Nucleus accumbens (tissue), 56 donors: ENCODE results near the gene PRELID3B.

Source experiments
- DNase-seq, 56 donors: peaks; one replicate each; lab custom pipeline; 2025; lab: John Stamatoyannopoulos, UW

Gene PRELID3B

DNA sequence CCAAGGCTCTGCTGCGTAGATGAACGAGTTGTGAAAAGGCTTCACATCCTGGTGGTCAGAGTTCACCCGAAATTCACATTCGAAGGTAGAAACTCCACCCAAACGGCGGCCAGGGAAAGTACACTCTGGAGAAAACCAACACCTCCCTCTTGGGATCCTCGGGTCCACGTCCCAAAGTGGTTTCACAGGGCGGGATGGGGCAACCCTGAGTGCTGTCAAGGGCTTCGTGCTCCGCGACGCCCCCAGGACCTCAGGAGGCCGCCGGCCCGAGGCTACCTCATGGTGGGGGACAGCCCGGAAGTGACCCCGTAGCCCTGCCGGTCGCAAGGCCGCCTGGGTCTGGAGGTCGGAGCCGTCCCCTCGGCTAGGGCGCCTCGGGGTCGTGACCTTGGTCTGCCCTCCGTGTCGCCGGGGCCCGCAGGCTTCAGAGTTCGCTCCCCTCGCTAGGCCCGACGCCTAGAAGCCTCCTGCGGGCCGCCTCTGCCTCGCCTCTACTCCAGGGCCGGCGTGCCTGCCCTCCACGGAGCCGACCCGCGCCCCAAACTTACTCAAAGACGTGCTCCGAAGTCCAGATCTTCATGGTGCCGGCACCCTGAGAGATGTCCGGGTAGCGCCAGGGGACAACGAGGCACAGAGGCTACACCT, at the start of gene PRELID3B:
TSS of gene PRELID3B (minus strand) at position 636 of the 645 bp plus-strand sequence. CDS start at position 580, 56 bp downstream.
- peak in 3 of 56 donors; percentile 34 to 50 (median 50) for DNase-seq

DNA sequence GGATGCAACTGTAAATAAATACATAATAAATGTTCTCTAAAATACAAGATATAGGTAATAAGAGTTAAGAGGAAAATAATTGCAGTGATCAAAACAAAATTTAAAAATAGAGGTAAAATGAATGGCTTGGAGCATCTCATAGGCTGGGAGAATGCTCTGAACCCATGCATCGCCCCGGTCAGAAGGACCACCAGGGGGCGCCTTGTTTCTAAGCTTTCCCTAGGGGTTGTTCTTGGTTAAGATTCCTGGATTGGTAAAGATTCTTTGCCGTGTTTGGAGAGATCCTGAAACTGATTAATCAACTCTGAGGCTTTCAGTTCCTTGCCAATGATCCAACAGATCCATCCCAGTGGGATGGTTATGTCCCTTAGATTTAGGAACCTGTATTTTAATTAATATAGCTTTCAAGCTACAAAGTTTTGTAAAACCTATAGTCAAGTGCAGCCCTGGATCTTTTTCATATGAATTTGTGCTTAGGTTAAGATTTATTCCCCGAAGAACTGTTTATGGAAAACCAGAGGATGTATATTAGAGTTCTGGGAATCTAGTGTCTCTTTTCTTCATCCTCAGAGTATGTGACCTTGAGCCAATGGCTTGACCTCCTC, 45.3 kb upstream of the PRELID3B start:
- DNase-seq: peak in 50 of 56 donors; percentile 0 to 92 (median 54)

DNA sequence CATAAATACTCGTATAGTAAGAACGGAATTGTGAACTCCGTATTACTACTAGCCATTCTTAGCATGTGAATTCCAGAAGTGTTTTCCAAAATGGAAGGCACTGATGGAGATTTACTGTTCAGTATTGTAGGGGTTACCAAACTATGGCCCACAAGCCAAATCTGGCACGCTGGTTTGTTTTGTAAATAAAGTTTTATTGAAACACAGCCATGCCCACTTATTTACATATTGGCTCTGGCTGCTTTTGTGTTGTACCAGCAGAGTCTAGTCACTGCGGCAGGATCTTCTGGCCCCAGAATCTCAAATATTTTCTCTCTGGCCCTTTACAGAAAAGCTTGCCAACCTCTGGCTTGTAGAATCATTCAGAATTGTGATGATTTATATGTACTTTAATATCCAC, 44.3 kb upstream of the PRELID3B start:
- no peak for DNase-seq

DNA sequence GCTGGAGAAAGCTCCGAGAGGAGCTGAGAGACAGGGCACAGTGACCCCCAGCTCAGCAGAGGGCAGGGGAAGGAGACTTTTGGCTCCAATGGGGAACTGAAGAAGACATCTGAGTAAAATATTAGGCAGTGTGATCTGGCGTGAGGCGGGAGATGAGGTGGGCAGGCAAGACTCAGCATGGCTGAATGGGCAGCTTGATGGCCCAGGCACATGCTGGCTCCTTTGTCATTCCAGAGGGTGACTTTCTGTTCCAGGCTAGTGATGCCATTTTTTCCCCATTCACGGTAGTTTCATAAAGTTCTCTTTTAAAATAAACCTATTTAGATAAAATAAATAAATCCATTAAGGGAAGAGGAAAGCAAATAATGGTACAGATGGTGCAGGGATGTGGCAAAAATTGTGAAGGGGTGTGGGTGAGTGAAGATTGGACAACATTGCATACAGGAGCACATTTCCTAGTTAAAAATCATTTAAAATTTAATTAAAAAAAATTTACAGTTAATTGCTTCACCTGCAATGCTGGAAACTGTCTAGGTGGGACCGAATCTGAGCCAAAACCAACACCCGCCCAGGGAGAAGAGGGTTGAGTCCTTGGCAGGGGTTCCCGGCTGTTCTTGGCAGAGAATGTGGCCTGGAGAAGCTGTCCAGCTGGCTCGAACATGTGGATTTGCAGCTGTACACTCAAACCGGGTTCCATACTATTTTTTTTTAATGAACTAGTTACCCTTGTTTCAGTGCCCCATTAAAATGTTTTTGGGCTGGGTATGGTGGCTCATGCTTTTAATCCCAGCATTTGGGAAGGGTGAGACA, 41.7 kb upstream of the PRELID3B start:
- no peak for DNase-seq

DNA sequence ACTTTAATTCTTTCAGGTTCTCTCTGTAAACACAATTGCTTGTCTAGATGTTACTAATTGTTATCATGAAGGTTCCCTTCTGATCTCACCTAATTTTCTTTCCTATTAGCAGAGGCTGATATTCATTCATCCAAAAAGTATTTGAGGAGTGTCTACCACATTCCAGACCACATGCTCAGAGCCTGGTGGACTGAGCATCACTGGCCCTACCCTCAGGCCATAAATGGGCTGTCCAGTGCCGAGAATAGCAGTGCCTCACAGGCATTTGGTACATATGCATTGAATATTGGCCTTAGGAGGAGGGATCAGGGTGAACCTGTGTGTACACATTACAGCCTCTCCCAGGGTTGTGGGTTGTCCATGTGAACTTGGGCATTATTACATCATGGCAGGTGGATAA, 40.4 kb upstream of the PRELID3B start:
- no peak for DNase-seq

DNA sequence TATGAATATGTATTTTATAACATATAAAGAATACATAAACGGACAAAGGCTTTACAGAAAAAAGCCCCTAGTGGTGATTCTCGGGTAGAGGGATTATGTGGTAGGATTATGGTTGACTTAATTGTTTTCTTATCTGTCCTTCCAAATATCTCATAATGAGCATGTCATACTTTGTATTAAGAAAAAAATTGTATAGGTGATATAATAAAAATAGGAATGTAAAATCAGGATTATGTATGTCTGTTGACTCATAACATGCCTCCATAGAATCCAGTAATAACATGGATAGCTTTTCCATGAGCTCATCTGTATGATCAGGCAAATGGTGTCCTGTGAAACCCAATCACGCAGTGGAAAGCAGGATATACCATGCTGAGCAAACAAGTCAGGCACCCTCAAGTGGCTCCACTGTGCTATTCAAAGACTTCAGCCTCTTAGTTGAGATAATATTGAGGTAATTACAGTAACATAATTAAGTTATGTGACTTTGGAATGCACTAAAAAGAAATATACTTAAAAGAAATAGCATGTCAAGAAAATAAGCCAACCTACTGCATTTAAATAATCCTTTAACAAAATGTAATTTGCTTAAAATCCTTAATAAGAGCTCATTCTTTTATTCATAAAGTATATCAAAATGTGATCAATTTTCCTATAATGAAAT, 39.6 kb upstream of the PRELID3B start:
- no peak for DNase-seq

DNA sequence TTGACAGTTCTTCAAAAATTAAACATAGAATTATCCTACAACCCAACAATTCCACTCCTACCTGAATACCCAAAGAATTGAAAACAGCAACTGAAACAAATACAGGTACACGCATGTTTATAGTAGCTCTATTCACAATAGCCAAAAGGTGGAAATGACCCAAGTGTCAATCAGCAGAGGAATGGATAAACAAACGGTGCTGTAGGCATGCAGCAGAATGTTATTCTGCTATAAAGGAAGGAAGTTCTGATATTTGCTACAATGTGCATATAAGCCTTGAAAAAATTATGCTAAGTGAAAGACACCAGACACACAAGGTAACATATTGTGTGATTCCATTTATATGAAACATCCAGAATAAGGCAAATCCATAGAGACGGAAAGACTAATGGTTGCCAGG, 38.5 kb upstream of the PRELID3B start:
- no peak for DNase-seq

DNA sequence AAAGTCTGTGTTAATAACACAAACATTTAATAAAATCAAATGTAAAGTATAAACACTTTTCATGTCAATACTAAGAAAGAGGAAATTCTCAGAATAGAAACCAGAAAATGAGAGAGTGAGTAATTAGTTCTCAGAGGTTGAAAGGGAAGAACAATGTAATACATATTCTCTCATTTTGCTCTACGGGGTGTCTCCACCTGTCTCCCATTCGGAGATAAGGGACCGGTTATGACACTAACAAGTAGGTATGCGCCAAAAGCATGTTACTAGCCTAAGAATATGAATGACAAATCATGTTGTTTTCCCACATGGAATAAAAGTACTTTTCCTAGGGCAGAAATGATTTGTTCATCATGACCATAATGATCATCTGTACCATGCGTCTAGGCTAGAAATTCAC, 35.6 kb upstream of the PRELID3B start:
- no peak for DNase-seq

DNA sequence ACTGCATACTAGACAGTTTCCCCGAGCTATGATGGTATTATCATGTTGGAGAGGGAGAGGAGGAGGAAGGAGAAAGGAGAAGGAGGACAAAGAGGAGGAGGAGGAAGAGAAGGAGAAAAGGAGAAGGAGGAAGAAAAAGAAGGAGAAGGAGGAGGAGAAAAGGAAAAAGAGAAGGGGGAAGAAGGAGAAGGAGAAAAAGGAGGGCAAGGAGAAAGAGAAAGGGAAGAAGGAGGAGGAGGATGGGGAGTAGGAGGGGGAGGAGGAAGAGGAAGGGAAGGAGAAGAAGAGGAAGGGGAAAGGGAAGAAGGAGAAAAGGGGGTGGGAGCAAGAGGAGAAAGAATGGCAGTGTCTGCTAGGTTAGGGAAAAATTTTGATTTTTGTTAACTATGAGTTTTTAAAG, 35.1 kb upstream of the PRELID3B start:
- no peak for DNase-seq

DNA sequence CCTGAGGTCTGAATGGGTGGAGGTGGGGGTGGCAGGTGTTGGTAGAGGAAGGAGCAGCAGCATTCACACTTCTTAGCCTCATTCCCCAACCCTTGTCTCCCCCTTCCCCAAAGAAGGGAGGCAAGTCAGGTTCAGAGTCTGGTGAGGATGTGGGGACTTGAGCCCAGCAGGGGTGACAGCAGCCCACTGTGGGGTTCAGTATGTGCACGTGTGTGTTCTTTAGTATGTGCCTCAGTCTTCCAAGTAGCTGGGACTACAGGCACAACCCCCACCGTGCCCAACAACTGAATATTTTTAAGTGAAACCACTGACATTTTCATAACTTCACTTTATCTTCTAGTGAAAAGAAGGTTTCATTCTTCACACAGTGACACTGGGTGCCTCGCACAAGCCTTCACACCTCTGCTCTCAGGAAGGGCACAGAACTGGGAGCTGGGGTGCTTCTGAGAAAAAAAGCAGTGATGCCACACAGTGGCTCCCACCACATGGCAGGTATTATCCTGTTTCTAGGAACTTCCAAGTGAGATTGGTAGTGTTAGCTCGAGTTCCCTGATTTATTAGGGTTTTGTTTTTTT, 33.4 kb upstream of the PRELID3B start:
- DNase-seq: no peak

DNA sequence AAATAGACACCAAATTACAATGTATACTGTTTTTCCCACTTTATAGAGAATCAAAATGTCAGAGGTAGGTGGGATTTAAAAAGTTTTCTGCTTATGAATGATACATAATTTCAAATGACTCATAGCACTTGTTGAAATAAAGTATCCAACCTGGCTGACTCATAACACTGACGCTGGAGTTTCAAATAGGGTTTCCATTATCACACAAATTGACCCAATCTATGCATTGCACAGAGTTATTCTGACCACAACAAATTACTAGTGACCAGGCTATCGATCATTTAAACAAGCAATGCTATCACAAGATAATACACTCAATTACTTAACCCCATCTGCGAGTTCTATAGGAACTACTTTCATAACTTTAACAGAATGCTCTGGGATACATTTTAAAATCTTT, 31.9 kb upstream of the PRELID3B start:
- DNase-seq: no peak

DNA sequence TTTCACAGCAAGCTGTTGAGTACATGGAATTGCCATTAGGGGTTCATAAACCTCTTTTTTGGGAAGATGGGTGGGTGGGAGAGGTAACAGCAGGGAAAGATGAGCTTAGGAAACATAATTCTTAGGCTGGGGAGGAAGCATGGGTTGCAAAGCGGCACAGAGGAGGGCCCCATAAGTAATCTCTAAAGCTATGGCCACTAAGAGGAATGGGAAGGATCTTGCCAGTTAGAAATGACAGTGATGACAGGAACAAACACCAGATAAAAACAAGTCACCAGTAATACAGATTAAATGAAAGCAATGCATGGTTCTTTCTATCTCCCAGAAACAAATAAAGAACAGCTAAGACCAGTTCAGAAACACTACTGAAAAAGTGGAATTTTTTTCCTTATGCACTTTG, 31.0 kb upstream of the PRELID3B start:
- DNase-seq: no peak

DNA sequence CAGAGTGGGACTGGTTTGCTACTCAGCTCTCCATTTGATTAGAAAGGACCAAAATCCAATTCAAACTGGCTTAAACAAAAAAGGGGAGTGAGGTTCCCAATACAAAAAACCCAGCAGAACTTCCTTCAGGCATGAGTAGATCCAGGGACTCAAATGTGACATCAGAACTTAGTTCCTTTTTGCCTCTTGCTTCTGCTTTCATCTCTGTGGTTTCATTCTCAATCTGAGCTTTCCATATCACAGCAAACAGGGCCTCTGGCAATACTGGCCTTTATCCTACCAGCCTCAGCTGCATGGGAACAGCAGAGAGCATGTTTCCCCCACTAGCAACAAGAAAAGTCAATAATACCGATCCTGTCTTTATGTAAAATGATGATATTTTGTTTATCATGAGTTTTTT, 28.6 kb upstream of the PRELID3B start:
- DNase-seq: no peak

DNA sequence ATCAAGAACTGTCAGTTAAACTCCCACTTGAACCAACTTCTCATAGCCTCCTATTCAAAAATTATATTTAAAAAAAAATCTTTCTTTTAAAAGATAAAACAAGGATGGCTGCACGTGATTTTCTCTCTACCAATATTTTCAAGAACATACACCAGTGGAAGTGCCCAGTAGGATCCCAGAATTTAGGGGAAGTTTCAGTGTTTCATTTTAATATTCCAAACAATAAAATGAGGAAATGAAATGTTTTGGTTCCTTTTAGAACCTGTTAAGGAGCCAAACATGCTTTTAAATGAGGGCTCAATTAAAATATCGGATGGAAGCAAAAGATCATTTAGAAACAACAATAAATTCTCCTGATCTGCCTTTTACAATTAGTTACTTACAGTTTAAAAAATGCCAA, 26.4 kb upstream of the PRELID3B start:
- DNase-seq: no peak

DNA sequence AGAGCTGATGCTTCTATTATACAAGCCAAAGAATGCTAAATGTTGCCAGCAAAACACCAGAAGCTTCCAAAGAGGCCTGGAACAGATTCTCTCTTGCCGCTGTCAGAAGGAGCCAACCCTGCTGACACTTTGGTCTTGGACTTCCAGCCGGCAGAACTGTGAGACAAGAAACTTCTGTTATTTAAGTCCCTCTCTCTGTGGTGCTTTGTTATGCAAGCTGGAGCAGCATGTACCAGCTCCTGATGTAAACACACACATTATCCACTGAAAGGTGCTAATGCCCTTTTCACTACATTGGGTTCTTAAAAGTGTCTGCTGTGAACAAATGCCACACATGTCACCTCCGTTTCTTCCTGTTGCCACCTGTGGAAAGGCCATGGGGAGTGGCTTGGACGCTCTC, 25.9 kb upstream of the PRELID3B start:
- DNase-seq: no peak

DNA sequence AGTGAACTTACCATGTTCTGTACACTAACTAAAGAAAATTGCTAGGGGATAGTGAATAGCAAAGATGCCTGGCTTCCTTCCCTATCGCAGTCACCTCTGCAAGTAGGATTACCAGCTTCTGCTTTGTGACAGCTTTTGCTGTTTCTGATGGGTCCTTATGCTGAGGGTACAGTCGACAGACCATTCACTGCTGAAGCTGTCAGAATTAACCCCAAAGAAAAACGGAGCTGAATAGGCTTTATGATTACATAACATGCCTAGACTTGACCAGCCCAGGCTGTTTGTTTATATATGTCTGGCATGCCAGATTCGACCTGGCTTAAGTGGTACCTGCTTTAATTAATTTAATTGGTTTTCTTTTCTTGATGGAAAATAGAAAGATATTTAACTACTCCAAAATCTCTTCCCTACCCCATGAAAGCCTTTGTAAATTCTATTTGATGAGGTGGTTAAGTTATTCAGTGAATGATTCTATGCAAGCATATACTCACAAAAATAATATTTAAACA, 21.7 kb upstream of the PRELID3B start:
- DNase-seq: no peak

DNA sequence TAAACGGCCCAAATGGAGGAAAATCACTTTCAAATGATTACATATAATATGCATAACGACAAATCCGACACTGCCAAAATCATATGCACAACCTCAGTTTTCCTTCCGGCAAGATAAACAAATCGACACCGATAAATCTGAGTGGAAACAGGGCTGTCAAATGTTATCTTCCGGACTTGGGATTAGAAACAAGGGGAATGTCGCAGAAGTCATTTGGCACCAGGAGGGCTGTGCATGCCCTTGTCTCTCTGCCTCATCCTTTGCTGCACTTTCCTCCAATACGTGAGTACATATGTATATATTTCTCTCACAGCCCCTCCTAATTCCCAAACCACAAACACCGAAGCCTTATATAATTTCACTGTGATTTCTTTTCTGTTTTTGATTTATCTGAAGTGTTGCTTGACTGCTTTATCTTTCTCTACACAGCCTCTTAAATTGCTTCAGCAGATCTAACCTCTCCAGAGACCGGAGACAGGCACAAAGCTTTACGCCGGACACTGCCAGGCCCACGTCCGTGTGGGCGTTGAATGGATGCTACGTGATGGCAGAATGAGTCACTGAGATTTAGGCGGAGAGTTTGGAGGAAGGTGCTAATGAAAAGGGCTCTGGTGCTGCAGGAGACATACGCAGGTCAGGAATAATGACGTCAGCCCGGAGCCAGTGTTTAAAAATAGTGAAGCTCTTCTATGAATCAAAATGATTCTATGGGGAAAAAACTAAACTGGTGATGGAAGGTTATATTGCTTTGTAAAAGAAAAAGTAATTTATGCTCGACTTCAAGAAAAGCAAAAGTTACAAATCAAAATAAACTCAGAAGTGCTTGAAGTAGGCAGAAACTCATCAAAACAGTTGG, 21.0 kb upstream of the PRELID3B start:
- peak in 5 of 56 donors; percentile 2 to 43 (median 11) for DNase-seq

DNA sequence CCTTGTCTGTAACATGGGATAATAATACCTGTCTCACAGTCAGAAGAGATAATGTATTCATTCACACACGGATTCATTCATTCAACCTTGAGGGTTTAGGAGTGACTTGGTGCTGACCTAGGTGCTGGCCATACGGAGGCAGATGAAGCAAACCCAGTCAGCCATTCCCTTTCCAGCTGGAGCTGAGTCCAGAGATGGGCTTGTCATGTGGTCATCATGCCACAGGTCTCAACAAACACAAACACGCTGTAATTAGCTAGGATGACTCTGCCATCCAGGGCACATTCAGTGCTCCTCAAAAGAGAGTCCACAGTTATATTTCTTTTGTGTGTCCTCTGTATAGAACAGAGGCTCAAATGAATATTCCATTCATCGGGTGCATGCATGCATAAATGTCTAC, 19.5 kb upstream of the PRELID3B start:
- no peak for DNase-seq

DNA sequence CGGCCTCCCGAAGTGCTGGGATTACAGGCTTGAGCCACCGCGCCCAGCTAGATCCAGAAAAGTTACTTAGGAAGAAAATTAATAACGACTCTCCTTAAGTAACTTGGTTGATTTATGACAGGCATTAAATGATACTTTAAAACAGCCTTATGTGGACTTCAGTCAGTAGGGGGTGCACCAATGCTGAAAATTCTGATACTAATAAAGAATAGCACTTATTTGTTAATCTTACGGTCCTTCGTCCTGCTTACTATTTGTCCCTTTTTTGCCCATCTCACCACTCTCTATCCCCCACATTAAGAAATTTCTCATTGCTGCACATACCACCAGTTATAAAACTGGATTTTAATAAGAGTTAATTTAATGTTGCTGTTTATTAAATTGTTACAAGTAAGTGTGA, 12.7 kb upstream of the PRELID3B start:
- no peak for DNase-seq
